Heart right ventricle (tissue), 16 donors: ENCODE measurements around the gene C17orf100. TPM values are rescaled to one million over a fixed set of nuclear protein-coding genes. Genes with fewer than 3 reads are reported as not detected.

Experiments used
- ATAC-seq, 8 donors: fragments of 200-7000 bp; cut with Tn5 transposase; one replicate each; pipeline ENCODE4 v1.9.1; 2020; ENCODE audit warnings: mild to moderate bottlenecking in 8 of 8, moderate library complexity in 8 of 8, moderate number of reproducible peaks in 1 of 8
- DNase-seq, 2 donors: peaks; one replicate each; pipeline ENCODE4 v3.0.0-alpha.2; 2020
- H3K27ac ChIP-seq, 10 donors: fragments of 200-600 bp; sonication (generic) in 2 of 10; one replicate each; pipeline versions ENCODE4 v1.5.0 to v1.8.0; 2020 to 2022; ENCODE audit warnings: mild to moderate bottlenecking in 3 of 10
- H3K27me3 ChIP-seq, 7 donors: fragments of 200-600 bp; one replicate each; pipeline ENCODE4 v1.8.0; 2021 to 2022; ENCODE audit warnings: mild to moderate bottlenecking in 2 of 7
- H3K36me3 ChIP-seq, 9 donors: fragments of 200-600 bp; sonication (generic) in 1 of 9; one replicate each; pipeline versions ENCODE4 v1.5.0 to v1.8.0; 2020 to 2022; ENCODE audit warnings: mild to moderate bottlenecking in 2 of 9
- H3K4me1 ChIP-seq, 9 donors: fragments of 200-600 bp; sonication (generic) in 1 of 9; one replicate each; pipeline versions ENCODE4 v1.5.0 to v1.8.0; 2020 to 2022; ENCODE audit warnings: mild to moderate bottlenecking in 4 of 9
- H3K4me3 ChIP-seq, 10 donors: fragments of 200-600 bp; sonication (generic) in 2 of 10; one replicate each; pipeline versions ENCODE4 v1.5.0 to v1.8.0; 2020 to 2022; ENCODE audit warnings: mild to moderate bottlenecking in 7 of 10, moderate library complexity in 2 of 10
- H3K9me3 ChIP-seq, 11 donors: fragments of 200-600 bp in 10 of 11; sonication (generic) in 2 of 11; one replicate each; pipeline versions ENCODE4 v1.5.0 to v1.8.0; 2013 to 2022; ENCODE audit warnings: mild to moderate bottlenecking in 2 of 11, control low read depth in 1 of 11, moderate library complexity in 1 of 11
- CTCF ChIP-seq, 9 donors: fragments of 200-600 bp; sonication (generic) in 2 of 9; IDR thresholded peaks; one replicate each; pipeline versions ENCODE4 v1.5.0 to v1.8.0; 2021 to 2022; ENCODE audit warnings: antibody characterized with exemption in 9 of 9, mild to moderate bottlenecking in 5 of 9, moderate library complexity in 1 of 9
- WGBS, 2 donors: extraction: QIAGEN DNeasy Blood & Tissue Kit; methylation state at CpG; one replicate each; pipeline ENCODE4 v1.1.7; 2013; ENCODE audit warnings: inconsistent platforms in 1 of 2; 5-methylcytosine and 5-hydroxymethylcytosine counted together
- intact Hi-C, 10 donors: fragments of 100-400 bp; cut with DNase I; formaldehyde crosslinking; loops; one replicate each; pipeline versions ENCODE4 v1.11.1 to v1.14.2; 2022
- polyA plus RNA-seq, 2 donors: library from polyadenylated mRNA; stranded (reverse); fragments of 200-250 nt; gene quantifications; one replicate each; pipeline ENCODE4 v1.2.3, GENCODE V29; 2013
- total RNA-seq, 10 donors: library from RNA; stranded (reverse); fragmentation: NEBNext Ultra II Directional in 3 of 10; extraction: Animal tissue kit (Norgen Biotek cat#: 25700) in 3 of 10; gene quantifications; one replicate each; pipeline versions ENCODE4 v1.2.1 to v1.2.4, GENCODE V29; 2021 to 2023
- donor health status: Arrhythmogenic right ventricular cardiomyopathy.
- donor health status: ischemic (EF 13 %, LVEDD 7.1; RV severe dilation, severe dysfunction).
- donor health status: healthy with polysubstance abuse.
- donor health status: DM: no; HTN: yes; CAD: no.
- donor health status: DM: no; HTN: no; CAD: no.
- donor health status: ischemic (EF 25% LVEDD 6.9; RV normal size, moderate dysfunction).
- donor health status: ischemic (EF 25% LVEDD 5.7; RV mildly dilated, moderate dysfunction).
- donor health status: healthy.
- donor health status: DM: yes; HTN: yes; CAD: no.
- donor health status: Ischemic cardiomyopathy.
- donor health status: ischemic (EF 35%, LVEDD 5.7; RV mildly dilated, moderate dysfunction).
- donor health status: nonischemic (EF 11% LVEDD 7.7; RV severe dilation, severe dysfunction).
- donor health status: DM: yes; HTN: yes; CAD: no.
- donor health status: PGD.
- donor health status: ischemic (EF 29% LVEDD 5.4; RV normal size, mild dysfunction).
- donor health status: nonischemic (EF 23%, LVEDD 6.1; RV moderate dilation, normal function).

Gene C17orf100
- total and polyA plus RNA-seq, 12 donors: 0.30 to 1.4 (median 0.73) TPM; not detected in 1

- DNase-seq (peak; percentile 93 to 94), ATAC-seq (peak; percentile 96 to 99 (median 98))
- Histone ChIP-seq H3K9me3 (no peaks in the 10 kb centered on the region), H3K27me3 (no peaks in the 10 kb centered on the region), H3K4me3 (peak within 1 kb of the TSS; percentile 75 to 98 (median 86)), H3K27ac (peak within 1 kb of the TSS; percentile 74 to 95 (median 88)), H3K36me3 (peaks cover 0 to 36% (median 12%) of the 10 kb centered on the region in 9 donors), H3K4me1 (peaks cover 6 to 32% (median 28%) of the 10 kb centered on the region in 9 donors)
- intact Hi-C loops: loop anchor here in 2 of 10 donors (10.0 kb wide), 1 partner anchor 166 kb away; no protein-coding TSS in a partner anchor
- 0% methylated on average over 52 of the region's 52 CpGs for WGBS, 2 donors
- TF ChIP-seq CTCF (IDR thresholded peaks at IDR 0.05): no peak
Observed at GRCh38 chr17:6640536-6641246, 10.9 kb upstream of the C17orf100 start, which contains the start of the genes KIAA0753 and TXNDC17. Gene KIAA0753 (minus strand): TSS chr17:6640711. CDS start chr17:6635103, 5,608 bp downstream. Gene TXNDC17 (plus strand): TSS chr17:6641060. CDS start chr17:6641083, 23 bp downstream.

- WGBS, 2 donors: 3% methylated on average over 20 of the region's 20 CpGs
- Histone ChIP-seq H3K27ac (peak overlapping the region; percentile 74 to 95 (median 88)), H3K9me3 (no peaks in the 10 kb centered on the region), H3K27me3 (no peaks in the 10 kb centered on the region), H3K4me1 (peaks cover 6 to 32% (median 29%) of the 10 kb centered on the region in 9 donors), H3K4me3 (peak overlapping the region; percentile 75 to 98 (median 86)), H3K36me3 (peaks cover 0 to 43% (median 12%) of the 10 kb centered on the region in 9 donors)
- ATAC-seq (peak in 5 of 8 donors; percentile 1 to 13 (median 6)), DNase-seq (no peak)
- TF ChIP-seq CTCF (IDR thresholded peaks at IDR 0.05): no peak
- intact Hi-C loops: loop anchor here in 2 of 10 donors (10.0 kb wide), 1 partner anchor 167 kb away; no protein-coding TSS in a partner anchor
Observed at GRCh38 chr17:6641247-6641863, 10.2 kb upstream of the C17orf100 start.

GRCh38 chr17:6642592-6642991, 9.0 kb upstream of the C17orf100 start:
- peaks cover 0 to 55% (median 12%) of the 10 kb centered on the region in 9 donors for H3K36me3 ChIP-seq
- no peak overlapping the region for H3K27ac ChIP-seq
- intact Hi-C loops: loop anchor here in 2 of 10 donors (10.0 kb wide), 1 partner anchor 168 kb away; no protein-coding TSS in a partner anchor
- peaks cover 6 to 37% (median 29%) of the 10 kb centered on the region in 9 donors for H3K4me1 ChIP-seq
- DNase-seq (no peak), ATAC-seq (no peak)
- TF ChIP-seq CTCF (IDR thresholded peaks at IDR 0.05): no peak
- no peak overlapping the region for H3K4me3 ChIP-seq
- H3K27me3 ChIP-seq: no peaks in the 10 kb centered on the region
- WGBS, 2 donors: 52 to 71% methylated on average over 2 of the region's 2 CpGs
- no peaks in the 10 kb centered on the region for H3K9me3 ChIP-seq

GRCh38 chr17:6643451-6644125, 8.0 kb upstream of the C17orf100 start:
- Histone ChIP-seq H3K36me3 (peaks cover 0 to 65% (median 12%) of the 10 kb centered on the region in 9 donors), H3K4me1 (peaks cover 6 to 40% (median 29%) of the 10 kb centered on the region in 9 donors), H3K9me3 (no peaks in the 10 kb centered on the region), H3K27ac (no peak overlapping the region), H3K4me3 (no peak overlapping the region), H3K27me3 (no peaks in the 10 kb centered on the region)
- no peak for TF ChIP-seq CTCF (IDR thresholded peaks at IDR 0.05)
- ATAC-seq: no peak
- intact Hi-C loops: loop anchor here in 2 of 10 donors (10.0 kb wide), 1 partner anchor 169 kb away; no protein-coding TSS in a partner anchor
- DNase-seq: no peak
- WGBS, 2 donors: 82 to 89% methylated on average over 5 of the region's 5 CpGs
